GM12875 (cell line): ENCODE results near the gene MOB3A.
"Not testable (repeated sequence)": the region's sequence is repeated elsewhere in the genome, so short reads cannot be mapped to it uniquely, and the experiment has no call there.

Experiments
- H3K4me3 ChIP-seq: one replicate; pipeline ENCODE4 v1.5.1; 2011; ENCODE audit warnings: low read depth, low read length, control low read depth
- CTCF ChIP-seq: IDR thresholded peaks from 2 replicates; pipeline ENCODE4 v1.5.1; 2011; ENCODE audit warnings: low read depth, mild to moderate bottlenecking, control low read depth, inconsistent platforms, low read length, moderate library complexity, borderline replicate concordance; ENCODE audit not compliant: insufficient read depth

MOB3A gene

DNA sequence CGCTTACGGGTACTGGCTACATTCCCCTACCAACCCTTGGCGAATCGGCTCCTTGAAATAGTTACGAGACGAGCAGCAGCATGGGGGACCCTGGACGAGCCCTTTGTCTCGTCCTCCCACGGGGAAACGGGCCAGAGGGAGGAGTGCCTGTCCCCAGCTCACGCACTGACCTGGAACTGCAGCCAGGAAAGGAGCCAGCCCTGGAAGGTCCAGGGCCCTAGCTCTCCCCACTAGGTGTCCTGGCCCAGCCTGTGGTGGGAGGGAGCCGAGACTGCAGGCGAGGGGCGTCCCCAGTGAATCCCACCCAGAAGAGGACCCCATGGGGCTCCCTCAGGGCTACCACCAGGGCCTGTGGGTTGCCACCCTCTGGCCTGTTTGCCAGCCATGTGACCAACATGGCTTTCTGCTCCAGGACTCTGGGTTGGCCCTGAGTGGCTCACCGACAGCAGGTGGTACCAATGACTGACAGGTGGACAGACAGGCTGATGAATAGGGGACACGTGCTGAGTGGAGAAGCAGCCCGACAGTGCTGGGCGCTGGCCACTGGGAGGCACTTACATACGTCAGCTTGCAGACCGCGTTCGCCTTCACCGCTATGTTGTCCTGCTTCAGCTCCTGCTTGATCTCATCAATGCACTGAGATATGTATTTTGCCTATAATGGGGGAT lies 42.1 kb upstream of the MOB3A start:
- TF ChIP-seq CTCF = no peak
- no peak overlapping the region for H3K4me3 ChIP-seq

DNA sequence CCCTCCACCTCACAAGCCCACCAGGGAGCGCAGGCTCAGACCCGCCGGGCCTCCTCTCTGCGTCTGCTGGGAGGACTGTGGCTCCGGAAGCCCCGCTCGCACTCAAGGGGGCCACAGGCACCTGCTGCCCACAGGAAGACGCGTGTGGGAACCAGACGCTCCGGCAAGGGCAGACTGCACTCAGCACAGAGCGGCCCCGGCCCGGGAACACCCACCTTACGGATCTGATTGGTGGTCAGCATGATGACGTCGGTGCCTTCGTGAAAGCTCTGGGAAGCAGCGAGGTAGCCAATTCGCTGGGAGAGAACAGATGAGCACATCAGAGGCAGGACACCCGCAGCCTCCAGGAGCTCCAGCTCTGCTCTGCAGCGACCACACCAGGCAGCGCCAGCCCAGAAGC lies 40.7 kb upstream of the MOB3A start:
- H3K4me3 ChIP-seq = no peak overlapping the region
- no peak for TF ChIP-seq CTCF

DNA sequence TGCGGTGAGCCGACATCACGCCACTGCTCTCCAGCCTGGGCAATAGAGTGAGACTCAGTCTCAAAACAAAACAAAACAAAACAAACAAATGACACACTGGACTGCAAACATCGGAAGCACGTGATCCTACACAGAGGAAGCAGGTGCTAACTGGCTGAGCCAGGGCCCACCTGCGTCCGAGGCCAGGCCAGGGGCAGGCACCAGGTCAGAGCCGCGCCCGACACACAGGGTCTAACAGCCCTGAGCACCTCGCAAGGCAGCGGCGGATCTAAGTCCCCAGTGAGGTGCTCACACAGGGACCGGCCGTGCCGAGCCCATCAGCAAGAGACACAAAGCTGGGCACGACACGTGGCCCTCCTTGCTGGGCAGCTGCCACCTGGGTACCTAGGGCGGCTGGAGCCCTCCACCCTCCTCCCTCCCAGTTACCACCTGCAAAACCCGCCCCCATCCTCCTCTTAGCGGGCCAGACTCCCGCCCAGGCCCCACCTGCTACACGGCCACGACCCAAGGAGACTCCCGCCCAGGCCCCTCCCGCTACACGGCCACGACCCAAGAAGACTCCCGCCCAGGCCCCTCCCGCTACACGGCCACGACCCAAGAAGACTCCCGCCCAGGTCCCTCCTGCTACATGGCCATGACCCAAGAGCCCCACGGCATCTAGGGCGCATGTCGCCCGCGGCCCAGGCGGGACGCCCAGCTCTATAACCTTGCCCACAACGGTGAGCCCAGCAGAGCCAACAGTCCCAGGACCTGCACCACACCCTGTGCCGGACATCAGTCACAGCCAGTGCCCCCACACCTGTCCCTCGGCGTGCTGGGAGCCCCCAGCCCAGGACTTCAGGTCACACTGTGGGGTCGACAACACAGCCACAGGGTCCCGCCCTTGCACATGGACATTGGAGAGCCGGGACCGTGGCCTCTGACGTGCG lies 39.6 kb upstream of the MOB3A start:
- TF ChIP-seq CTCF = no peak
- no peak overlapping the region for H3K4me3 ChIP-seq

DNA sequence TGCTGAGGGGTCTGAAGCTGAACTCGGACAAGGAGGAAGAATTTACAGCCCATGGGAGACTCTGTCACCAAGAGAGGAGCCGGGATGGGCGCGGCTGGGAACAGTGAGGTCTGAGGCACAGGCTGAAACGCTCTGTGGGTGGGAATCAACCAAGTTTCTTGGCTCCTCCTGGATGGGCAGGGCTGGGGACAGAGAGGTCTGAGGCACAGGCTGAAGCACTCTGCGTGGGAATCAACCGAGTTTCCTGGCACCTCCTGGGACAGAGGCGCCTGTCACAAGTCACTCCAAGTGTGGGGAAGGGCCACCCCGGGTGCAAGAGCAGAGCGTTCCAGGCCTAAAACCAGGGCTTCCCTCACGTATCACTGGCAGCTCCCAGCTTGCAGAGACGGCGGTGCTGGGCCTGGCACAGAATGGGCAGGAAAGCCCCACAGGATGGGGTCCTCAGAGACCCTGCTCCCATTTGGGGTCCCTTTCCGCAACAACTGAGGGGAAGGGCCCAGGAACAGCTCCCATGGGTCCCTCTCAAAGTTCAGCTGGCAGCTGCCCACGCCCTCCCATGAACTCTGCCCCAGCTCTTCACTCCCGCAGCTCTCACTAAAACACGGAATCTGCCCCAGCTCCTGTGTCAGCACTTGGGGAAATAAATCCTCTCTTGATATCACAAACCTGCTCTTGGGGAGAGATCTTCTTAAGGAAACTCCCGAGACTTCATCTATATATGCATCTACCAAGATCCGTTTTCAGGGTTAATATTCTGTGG lies 36.8 kb upstream of the MOB3A start:
- no peak for TF ChIP-seq CTCF
- no peak overlapping the region for H3K4me3 ChIP-seq

- H3K4me3 ChIP-seq = no peak overlapping the region
- TF ChIP-seq CTCF = no peak
These were observed 36.1 kb upstream of the MOB3A start for GRCh38 chr19:2132191-2132590.

GRCh38 chr19:2131012-2131975 lies 35.2 kb upstream of the MOB3A start:
- H3K4me3 ChIP-seq = not testable (repeated sequence)
